EL (cell line): ENCODE measurements around the gene LRRTM3.

Experiments
- DNase-seq: peaks from one replicate; pipeline ENCODE4 v3.0.0-alpha.2; 2016

LRRTM3 gene

GRCh38 chr10:66940965-66941364 lies 15.1 kb downstream of the LRRTM3 start:
- DNase-seq: no peak

- DNase-seq: no peak
Observed at GRCh38 chr10:66941491-66941890, 15.7 kb downstream of the LRRTM3 start.

- DNase-seq: no peak
Observed at GRCh38 chr10:66942407-66942806, 16.6 kb downstream of the LRRTM3 start.

GRCh38 chr10:66943590-66943989 lies 17.8 kb downstream of the LRRTM3 start:
- DNase-seq: no peak

- DNase-seq: no peak
Observed at GRCh38 chr10:66951896-66952295, 26.1 kb downstream of the LRRTM3 start.

GRCh38 chr10:66958466-66958865 lies 32.6 kb downstream of the LRRTM3 start:
- DNase-seq: no peak

- no peak for DNase-seq
Observed at GRCh38 chr10:66964946-66965345, 39.1 kb downstream of the LRRTM3 start.

- no peak for DNase-seq
Observed at GRCh38 chr10:66980246-66980815, 54.5 kb downstream of the LRRTM3 start.

GRCh38 chr10:66981361-66982052 lies 55.7 kb downstream of the LRRTM3 start:
- DNase-seq: no peak

- DNase-seq: no peak
Observed at GRCh38 chr10:66982053-66982420, 56.2 kb downstream of the LRRTM3 start.

GRCh38 chr10:66982792-66983474 lies 57.1 kb downstream of the LRRTM3 start:
- no peak for DNase-seq

- no peak for DNase-seq
Observed at GRCh38 chr10:66983475-66983818, 57.6 kb downstream of the LRRTM3 start.

GRCh38 chr10:66990143-66990830 lies 64.5 kb downstream of the LRRTM3 start:
- DNase-seq: no peak

- no peak for DNase-seq
Observed at GRCh38 chr10:66996996-66997395, 71.2 kb downstream of the LRRTM3 start.

- DNase-seq: no peak
Observed at GRCh38 chr10:66999762-67000545, 74.1 kb downstream of the LRRTM3 start.

- DNase-seq: no peak
Observed at GRCh38 chr10:67004690-67005089, 78.9 kb downstream of the LRRTM3 start.

- no peak for DNase-seq
Observed at GRCh38 chr10:67005981-67006380, 80.1 kb downstream of the LRRTM3 start.

- DNase-seq: no peak
Observed at GRCh38 chr10:67011480-67011879, 85.6 kb downstream of the LRRTM3 start.

GRCh38 chr10:67011981-67012380 lies 86.1 kb downstream of the LRRTM3 start:
- no peak for DNase-seq

- DNase-seq: no peak
Observed at GRCh38 chr10:67015225-67015624, 89.4 kb downstream of the LRRTM3 start.

- no peak for DNase-seq
Observed at GRCh38 chr10:67017218-67017617, 91.4 kb downstream of the LRRTM3 start.

- no peak for DNase-seq
Observed at GRCh38 chr10:67022099-67022498, 96.3 kb downstream of the LRRTM3 start.

- no peak for DNase-seq
Observed at GRCh38 chr10:67033878-67034277, 108.0 kb downstream of the LRRTM3 start.
